BLaER1 (cell line): ENCODE data around the gene CTDSP2.
A peak's percentile ranks its signal among the peaks of the same experiment; 100 is the strongest.
"Not testable (repeated sequence)": the region's sequence is repeated elsewhere in the genome, so short reads cannot be mapped to it uniquely, and the experiment has no call there.

Source experiments
- H3K27ac ChIP-seq: shearing (Covaris generic); formaldehyde crosslinking; 2 replicates; pipeline ENCODE4 v1.8.1; 2022
- H3K27me3 ChIP-seq: shearing (Covaris generic); formaldehyde crosslinking; 2 replicates; pipeline ENCODE4 v1.8.1; 2022
- H3K36me3 ChIP-seq: shearing (Covaris generic); formaldehyde crosslinking; 2 replicates; pipeline ENCODE4 v1.8.1; 2022
- H3K4me1 ChIP-seq: shearing (Covaris generic); formaldehyde crosslinking; 2 replicates; pipeline ENCODE4 v1.8.1; 2022
- H3K4me2 ChIP-seq: shearing (Covaris generic); formaldehyde crosslinking; 2 replicates; pipeline ENCODE4 v1.8.1; 2022
- H3K4me3 ChIP-seq: shearing (Covaris generic); formaldehyde crosslinking; 2 replicates; pipeline ENCODE4 v1.8.1; 2022
- H3K9ac ChIP-seq: shearing (Covaris generic); formaldehyde crosslinking; 2 replicates; pipeline ENCODE4 v1.8.1; 2022
- H3K9me3 ChIP-seq: shearing (Covaris generic); formaldehyde crosslinking; 2 replicates; pipeline ENCODE4 v1.8.1; 2022
- H4K20me1 ChIP-seq: shearing (Covaris generic); formaldehyde crosslinking; 2 replicates; pipeline ENCODE4 v1.8.1; 2022
- Cebpa-rat ChIP-seq: shearing (Covaris generic); IDR thresholded peaks from 2 replicates; pipeline ENCODE4 v1.8.1; 2022

Gene CTDSP2

DNA sequence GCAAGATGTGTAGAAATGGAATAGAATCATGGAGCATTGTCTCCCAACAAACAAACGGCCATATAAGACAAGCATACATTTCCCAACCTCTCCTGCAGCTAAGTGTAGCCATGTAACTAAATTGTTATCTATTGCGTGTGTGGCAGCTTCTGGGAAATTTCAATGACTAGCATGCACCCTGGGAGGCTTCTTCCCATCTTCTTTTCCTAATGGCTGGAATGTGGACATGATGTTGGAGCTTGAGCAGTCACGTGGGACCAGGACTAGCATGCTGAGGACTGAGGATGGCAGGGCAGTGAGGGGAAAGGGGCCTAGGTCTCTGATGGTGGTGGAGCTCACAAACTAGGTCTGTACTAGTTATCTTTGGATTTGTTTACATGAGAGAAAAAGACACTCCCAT lies 21.7 kb upstream of the CTDSP2 start:
- Histone ChIP-seq H3K9ac (no peak overlapping the region), H3K27ac (no peak overlapping the region), H3K4me3 (no peak overlapping the region), H3K9me3 (no peaks in the 10 kb centered on the region), H3K36me3 (no peaks in the 10 kb centered on the region), H3K27me3 (peaks cover 22% of the 10 kb centered on the region), H3K4me2 (peak overlapping the region; percentile 63; the same call in 1 of the 2 replicates), H4K20me1 (no peaks in the 10 kb centered on the region), H3K4me1 (peaks cover 32% of the 10 kb centered on the region)
- no peak for TF ChIP-seq Cebpa-rat

DNA sequence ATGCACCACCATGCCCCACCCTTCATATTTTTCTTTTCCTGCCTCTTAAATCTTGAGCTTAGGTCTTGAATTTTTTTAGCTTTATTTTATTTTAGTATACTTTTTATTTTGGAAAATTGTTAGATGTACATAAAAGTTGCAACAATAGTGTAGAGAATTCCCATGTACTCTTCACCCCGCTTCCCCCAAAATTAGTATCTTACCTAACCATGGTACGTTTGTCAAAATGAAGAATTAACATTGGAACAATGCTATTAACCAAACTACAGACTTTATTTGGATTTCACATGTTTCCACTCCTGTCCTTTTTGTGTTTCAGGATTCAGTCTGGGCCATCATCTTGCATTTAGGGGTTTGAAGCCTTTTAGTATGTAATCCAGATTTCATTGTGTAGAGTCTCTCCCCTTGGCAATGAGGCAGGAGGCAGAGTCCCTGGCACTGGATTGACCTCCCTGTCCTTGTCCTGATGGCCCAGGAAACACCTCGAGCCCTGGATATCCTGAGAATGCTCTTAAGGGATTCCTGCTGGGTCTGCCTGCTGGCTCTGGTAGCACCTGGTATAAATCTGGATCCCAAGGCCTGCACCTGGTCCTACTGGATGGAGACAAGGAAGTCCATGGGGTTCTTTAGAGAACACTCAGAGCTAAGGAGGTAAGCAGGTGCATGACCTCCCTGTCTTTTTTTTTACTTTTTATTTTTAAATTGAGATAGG lies 19.9 kb upstream of the CTDSP2 start:
- H3K27ac ChIP-seq, result no peak overlapping the region
- peaks cover 22% of the 10 kb centered on the region for H3K27me3 ChIP-seq
- H3K9me3 ChIP-seq, result no peaks in the 10 kb centered on the region
- no peak for TF ChIP-seq Cebpa-rat
- peaks cover 39% of the 10 kb centered on the region for H3K4me1 ChIP-seq
- H3K9ac ChIP-seq, result no peak overlapping the region
- H3K36me3 ChIP-seq, result no peaks in the 10 kb centered on the region
- H3K4me3 ChIP-seq, result no peak overlapping the region
- no peaks in the 10 kb centered on the region for H4K20me1 ChIP-seq
- no peak overlapping the region for H3K4me2 ChIP-seq

DNA sequence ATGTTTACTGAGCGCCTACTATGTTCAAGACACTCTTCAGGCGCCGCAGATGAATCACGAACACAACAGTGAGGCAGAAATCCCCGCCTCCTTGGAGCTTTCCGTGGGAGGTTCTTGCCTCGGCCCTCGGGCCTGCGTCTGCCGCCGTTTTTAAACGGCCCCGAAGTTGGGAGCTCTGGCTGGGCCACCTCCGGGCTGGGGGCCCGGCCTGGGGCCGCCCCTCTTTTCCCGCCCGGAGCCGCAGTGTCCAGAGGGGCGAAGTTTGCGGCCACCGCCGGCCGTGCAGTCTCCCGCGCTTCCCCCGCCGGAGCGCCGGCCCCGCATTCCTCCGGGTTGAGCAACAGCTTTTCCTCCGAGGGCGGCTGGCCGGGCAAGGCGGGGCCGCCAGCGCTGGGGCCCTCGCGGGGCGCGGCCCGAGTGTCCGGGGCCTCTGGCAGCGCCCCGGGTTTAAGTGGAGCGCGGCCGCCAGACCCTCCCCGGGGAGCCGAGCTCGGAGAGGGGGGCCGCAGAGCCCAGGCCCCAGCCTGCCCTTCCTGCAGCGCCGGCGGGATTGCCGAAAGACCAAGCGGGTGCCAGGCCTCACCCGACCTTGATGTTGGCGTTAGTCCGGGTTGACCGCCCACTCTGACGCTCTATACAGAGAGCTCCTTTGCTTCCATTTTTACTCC lies 18.7 kb upstream of the CTDSP2 start:
- Histone ChIP-seq H3K4me1 (peaks cover 42% of the 10 kb centered on the region), H3K4me2 (peak overlapping the region; percentile 96), H3K4me3 (peak overlapping the region; percentile 69), H3K9me3 (no peaks in the 10 kb centered on the region), H3K27ac (peak overlapping the region; percentile 82), H3K36me3 (no peaks in the 10 kb centered on the region), H4K20me1 (no peaks in the 10 kb centered on the region), H3K27me3 (peaks cover 24% of the 10 kb centered on the region), H3K9ac (peak overlapping the region; percentile 80)
- peak; percentile 55; the same call in 1 of the 2 replicates for TF ChIP-seq Cebpa-rat

DNA sequence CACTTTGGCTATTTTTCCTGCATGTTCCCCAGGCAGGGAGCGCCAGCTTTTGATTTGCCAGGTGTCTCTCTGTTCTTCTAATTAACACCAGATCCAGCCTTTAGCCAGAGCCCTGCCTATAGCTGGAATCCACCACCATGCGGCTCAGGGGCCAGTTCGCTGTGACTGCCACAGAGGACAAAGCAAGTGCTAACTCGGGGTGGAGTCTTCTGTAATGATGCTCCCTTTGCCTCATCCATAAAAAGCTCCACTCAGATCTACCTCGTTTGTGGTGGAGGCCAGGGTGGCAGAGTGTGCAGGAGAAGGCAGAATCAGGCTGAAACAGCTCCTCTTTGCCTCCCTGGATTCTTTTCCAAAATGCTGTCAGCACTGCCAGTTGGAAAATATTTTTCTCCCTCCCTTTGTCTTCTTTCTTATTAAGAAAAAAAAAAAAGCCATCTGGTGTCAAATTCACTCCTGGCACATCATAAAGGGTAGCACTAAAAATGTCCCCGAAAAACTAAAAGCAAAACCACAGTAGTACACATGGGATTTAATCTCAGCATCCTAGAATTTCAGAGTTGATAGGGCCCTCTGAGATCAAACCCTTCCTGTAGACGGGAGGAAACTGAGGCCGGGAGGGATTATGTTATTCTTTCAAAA lies 18.0 kb upstream of the CTDSP2 start:
- no peaks in the 10 kb centered on the region for H4K20me1 ChIP-seq
- H3K4me3 ChIP-seq, result peak overlapping the region; percentile 69

DNA sequence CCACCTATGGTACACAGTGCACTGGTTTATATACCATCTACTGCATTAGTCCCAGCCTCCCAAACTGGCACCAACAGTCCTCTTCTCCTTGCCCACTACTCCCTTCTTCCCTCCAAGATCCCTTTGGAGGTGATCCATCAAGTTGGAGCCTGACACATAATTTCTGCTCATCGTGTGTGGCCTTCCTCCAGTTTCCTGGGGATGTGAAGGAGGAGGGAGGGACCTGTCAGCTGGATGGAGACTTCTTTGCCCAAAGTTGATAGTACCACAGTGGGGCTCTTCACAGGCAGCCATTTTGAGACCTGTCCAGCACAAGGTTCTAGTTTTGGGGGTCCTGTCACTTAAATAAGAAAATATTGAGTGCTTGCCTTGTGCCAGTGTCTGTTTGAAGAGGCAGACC lies 17.1 kb upstream of the CTDSP2 start:
- Histone ChIP-seq H3K9ac (no peak overlapping the region), H3K4me2 (no peak overlapping the region; the same call in 1 of the 2 replicates), H3K36me3 (no peaks in the 10 kb centered on the region), H4K20me1 (no peaks in the 10 kb centered on the region), H3K27me3 (peaks cover 35% of the 10 kb centered on the region), H3K9me3 (no peaks in the 10 kb centered on the region), H3K4me3 (no peak overlapping the region), H3K4me1 (peaks cover 33% of the 10 kb centered on the region), H3K27ac (no peak overlapping the region)
- no peak for TF ChIP-seq Cebpa-rat

More for the DNA sequence above, 18.0 kb upstream of the CTDSP2 start:
- TF ChIP-seq Cebpa-rat, result no peak
- H3K36me3 ChIP-seq, result no peaks in the 10 kb centered on the region
- H3K9me3 ChIP-seq, result no peaks in the 10 kb centered on the region
- H3K27me3 ChIP-seq, result peaks cover 30% of the 10 kb centered on the region
- peaks cover 42% of the 10 kb centered on the region for H3K4me1 ChIP-seq
- H3K9ac ChIP-seq, result peak overlapping the region; percentile 80
- H3K4me2 ChIP-seq, result peak overlapping the region; percentile 96
- peak overlapping the region; percentile 82; the same call in 1 of the 2 replicates for H3K27ac ChIP-seq

DNA sequence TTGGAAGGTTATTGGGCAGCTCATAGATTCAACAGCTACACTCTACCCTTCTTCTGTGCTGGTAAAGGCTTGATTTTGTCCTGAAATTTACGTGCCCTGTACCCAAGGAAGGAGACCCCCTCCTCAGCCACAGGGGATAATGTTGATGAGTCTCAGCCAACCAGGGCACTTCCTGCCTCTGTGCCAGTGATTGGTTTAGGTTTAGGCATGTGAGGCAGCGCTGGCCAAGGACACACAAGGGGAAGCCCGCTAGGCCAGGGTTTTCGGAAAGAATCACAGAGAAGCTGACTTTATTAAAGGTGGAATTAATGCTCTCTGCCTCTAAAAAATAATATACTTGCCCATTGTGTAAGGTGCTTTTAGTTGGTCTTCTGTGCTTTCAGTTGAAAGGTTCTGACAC lies 15.4 kb upstream of the CTDSP2 start:
- H3K27ac ChIP-seq, result no peak overlapping the region
- H3K9ac ChIP-seq, result no peak overlapping the region
- no peak overlapping the region for H3K4me3 ChIP-seq
- no peaks in the 10 kb centered on the region for H3K36me3 ChIP-seq
- no peaks in the 10 kb centered on the region for H3K9me3 ChIP-seq
- H3K27me3 ChIP-seq, result peaks cover 35% of the 10 kb centered on the region
- H4K20me1 ChIP-seq, result no peaks in the 10 kb centered on the region
- H3K4me1 ChIP-seq, result peaks cover 30% of the 10 kb centered on the region
- TF ChIP-seq Cebpa-rat, result no peak
- peak overlapping the region; percentile 10; the same call in 1 of the 2 replicates for H3K4me2 ChIP-seq

DNA sequence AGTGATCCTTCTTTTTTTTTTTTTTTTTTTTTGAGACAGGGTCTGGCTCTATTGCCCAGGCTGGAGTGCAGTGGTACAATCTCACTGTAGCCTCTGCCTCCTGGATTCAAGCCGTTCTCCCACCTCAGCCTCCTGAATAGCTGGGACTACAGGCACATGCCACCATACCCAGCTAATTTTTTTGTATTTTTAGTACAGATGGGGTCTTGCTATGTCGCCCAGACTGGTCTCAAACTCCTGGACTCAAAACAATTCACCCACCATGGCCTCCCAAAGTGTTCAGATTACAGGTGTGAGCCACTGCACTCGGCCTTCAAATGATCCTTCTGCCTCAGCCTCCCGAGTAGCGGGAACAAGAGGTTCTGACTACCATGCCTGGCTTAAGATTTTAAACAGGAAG lies 14.4 kb upstream of the CTDSP2 start:
- not testable (repeated sequence) for H3K9me3 ChIP-seq, H4K20me1 ChIP-seq, H3K4me3 ChIP-seq, H3K9ac ChIP-seq, H3K36me3 ChIP-seq, H3K27ac ChIP-seq, H3K4me2 ChIP-seq
- peaks cover 41% of the 10 kb centered on the region for H3K27me3 ChIP-seq
- peaks cover 30% of the 10 kb centered on the region for H3K4me1 ChIP-seq

DNA sequence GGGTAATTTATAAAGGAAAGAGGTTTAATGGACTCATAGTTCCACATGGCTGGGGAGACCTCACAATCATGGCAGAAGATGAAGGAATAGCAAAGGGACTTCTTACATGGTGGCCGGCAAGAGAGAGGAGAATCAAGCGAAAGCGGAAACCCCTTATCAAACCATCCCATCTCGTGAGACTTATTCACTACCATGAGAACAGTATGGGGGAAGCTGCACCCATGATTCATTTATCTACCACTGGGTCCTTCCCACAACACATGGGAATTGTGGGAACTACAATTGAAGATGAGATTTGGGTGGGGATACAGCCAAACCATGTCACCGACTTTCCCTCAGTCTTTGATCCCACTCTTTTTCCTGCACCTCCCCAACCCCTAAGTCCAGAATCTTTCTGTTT lies 12.6 kb upstream of the CTDSP2 start:
- H3K4me1 ChIP-seq, result peaks cover 29% of the 10 kb centered on the region
- no peak for TF ChIP-seq Cebpa-rat
- no peaks in the 10 kb centered on the region for H4K20me1 ChIP-seq
- no peaks in the 10 kb centered on the region for H3K36me3 ChIP-seq
- H3K9me3 ChIP-seq, result peaks cover 8% of the 10 kb centered on the region; the same call in 1 of the 2 replicates
- no peak overlapping the region for H3K4me2 ChIP-seq
- H3K4me3 ChIP-seq, result no peak overlapping the region
- no peak overlapping the region for H3K27ac ChIP-seq
- no peak overlapping the region for H3K9ac ChIP-seq
- peaks cover 43% of the 10 kb centered on the region for H3K27me3 ChIP-seq

DNA sequence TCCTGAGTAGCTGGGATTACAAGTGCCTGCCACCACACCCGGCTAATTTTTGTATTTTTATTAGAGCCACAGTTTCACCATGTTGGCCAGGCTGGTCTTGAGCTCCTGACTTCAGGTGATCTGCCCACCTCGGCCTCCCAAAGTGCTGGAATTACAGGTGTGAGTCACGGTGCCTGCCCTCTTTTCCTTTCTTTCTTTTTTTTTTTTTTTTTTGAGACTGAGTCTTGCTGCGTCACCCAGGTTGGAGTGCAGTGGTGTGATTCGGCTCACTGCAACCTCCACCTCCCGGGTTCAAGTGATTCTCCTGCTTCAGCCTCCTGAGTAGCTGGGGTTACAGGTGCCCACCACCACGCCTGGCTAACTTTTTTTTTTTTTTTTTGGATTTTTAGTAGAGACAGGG lies 11.6 kb upstream of the CTDSP2 start:
- not testable (repeated sequence) for H3K9me3 ChIP-seq, H3K27ac ChIP-seq, H3K9ac ChIP-seq, H3K4me2 ChIP-seq, H4K20me1 ChIP-seq, H3K4me3 ChIP-seq, H3K36me3 ChIP-seq
- Histone ChIP-seq H3K4me1 (peaks cover 25% of the 10 kb centered on the region), H3K27me3 (peaks cover 46% of the 10 kb centered on the region)

DNA sequence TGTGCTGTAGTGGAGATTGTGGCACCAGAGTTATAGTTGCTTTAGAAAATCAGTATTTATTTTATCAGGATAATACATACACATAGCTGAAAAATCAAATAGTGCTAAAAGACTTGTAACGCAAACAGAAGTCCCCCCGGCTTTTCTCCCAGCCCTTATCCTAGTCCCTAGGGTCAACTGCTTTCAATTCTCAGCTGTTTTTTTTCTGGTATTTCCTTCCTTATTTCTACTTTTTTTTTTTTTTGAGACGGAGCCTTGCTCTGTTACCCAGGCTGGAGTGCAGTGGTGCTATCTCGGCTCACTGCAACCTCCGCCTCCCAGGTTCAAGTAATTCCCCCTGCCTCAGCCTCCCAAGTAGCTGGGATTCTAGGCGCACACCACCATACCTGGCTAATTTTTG lies 8.4 kb upstream of the CTDSP2 start:
- no peak overlapping the region for H3K4me3 ChIP-seq
- no peaks in the 10 kb centered on the region for H3K36me3 ChIP-seq
- H4K20me1 ChIP-seq, result peaks cover 13% of the 10 kb centered on the region
- no peak overlapping the region for H3K27ac ChIP-seq
- H3K4me1 ChIP-seq, result peaks cover 24% of the 10 kb centered on the region
- peaks cover 74% of the 10 kb centered on the region for H3K27me3 ChIP-seq
- H3K9ac ChIP-seq, result no peak overlapping the region
- H3K9me3 ChIP-seq, result peaks cover 8% of the 10 kb centered on the region; the same call in 1 of the 2 replicates
- TF ChIP-seq Cebpa-rat, result no peak
- H3K4me2 ChIP-seq, result peak overlapping the region; percentile 58
